IMR-90 (cell line): ENCODE results near the gene PBX4. TPM values are rescaled to one million over a fixed set of nuclear protein-coding genes. Genes with fewer than 3 reads are reported as not detected.
"Not testable (repeated sequence)": the region's sequence is repeated elsewhere in the genome, so short reads cannot be mapped to it uniquely, and the experiment has no call there.

Experiments
- ATAC-seq: fragments of 200-7000 bp; cut with Tn5 transposase; 2 replicates; pipeline ENCODE4 v1.9.1; 2020; ENCODE audit warnings: low read depth, mild to moderate bottlenecking, moderate library complexity
- Bru-seq: library from RNA; stranded (reverse); fragments of 400-500 nt; gene quantifications from one replicate; lab custom pipeline; 2021; lab: Mats Ljungman, UMichigan
- BruChase-seq, 2 experiments: library from RNA; stranded (reverse); fragments of 400-500 nt; gene quantifications; one replicate each; lab custom pipeline; 2021; lab: Mats Ljungman, UMichigan
- BruUV-seq: library from RNA; stranded (reverse); fragments of 400-500 nt; replicated peaks from 2 replicates; lab custom pipeline; 2021; lab: Mats Ljungman, UMichigan
- CTCF ChIA-PET: fragments of 300-600 bp; formaldehyde crosslinking; extraction: SDS; loops from one replicate; lab custom pipeline; 2021; ENCODE audit warnings: antibody characterized with exemption; lab: Yijun Ruan, JAX
- POLR2A ChIA-PET: fragments of 300-600 bp; sonication (Branson Sonifier 250); formaldehyde crosslinking; loops from one replicate; lab custom pipeline; 2022; ENCODE audit warnings: antibody characterized with exemption; ENCODE audit not compliant: unreplicated experiment; lab: Charles Lee
- DNase-seq: peaks from one replicate; pipeline ENCODE4 v3.0.0; 2013
- H2AFZ ChIP-seq: replicated peaks from 2 replicates; pipeline ENCODE3; 2013; ENCODE audit warnings: low read length, mild to moderate bottlenecking; ENCODE audit not compliant: poor library complexity
- H2AK5ac ChIP-seq: 2 replicates; pipeline ENCODE4 v1.6.1; 2013; ENCODE audit warnings: low read depth, low read length, inconsistent platforms
- H2AK9ac ChIP-seq: replicated peaks from 2 replicates; pipeline ENCODE3; 2013; ENCODE audit warnings: mild to moderate bottlenecking, low read depth, low read length, moderate library complexity; ENCODE audit not compliant: poor library complexity
- H2BK120ac ChIP-seq: 2 replicates; pipeline ENCODE4 v1.6.1; 2013; ENCODE audit warnings: low read depth, low read length, inconsistent platforms
- H2BK15ac ChIP-seq: 3 replicates; pipeline ENCODE4 v1.6.1; 2013; ENCODE audit warnings: low read depth, low read length, inconsistent platforms
- H2BK20ac ChIP-seq: 2 replicates; pipeline ENCODE4 v1.6.1; 2013; ENCODE audit warnings: low read depth, mild to moderate bottlenecking, inconsistent platforms, low read length, moderate library complexity
- H2BK5ac ChIP-seq: 2 replicates; pipeline ENCODE4 v1.6.1; 2013; ENCODE audit warnings: mild to moderate bottlenecking, low read depth, low read length, inconsistent platforms; ENCODE audit not compliant: poor library complexity, severe bottlenecking
- H3K14ac ChIP-seq: replicated peaks from 2 replicates; pipeline ENCODE4 v1.6.1; 2013; ENCODE audit warnings: low read depth, low read length, inconsistent platforms
- H3K18ac ChIP-seq: 2 replicates; pipeline ENCODE4 v1.6.1; 2013; ENCODE audit warnings: low read depth, low read length, control low read depth
- H3K23ac ChIP-seq: 2 replicates; pipeline ENCODE4 v1.6.1; 2013; ENCODE audit warnings: low read depth, low read length, inconsistent platforms
- H3K27ac ChIP-seq: 2 replicates; pipeline ENCODE4 v1.5.1; 2013; ENCODE audit warnings: mild to moderate bottlenecking, control low read depth, low read length; ENCODE audit not compliant: insufficient read depth
- H3K27me3 ChIP-seq: 2 replicates; pipeline ENCODE4 v1.6.1; 2013; ENCODE audit warnings: low read length; ENCODE audit not compliant: control insufficient read depth, insufficient read depth
- H3K36me3 ChIP-seq: 2 replicates; pipeline ENCODE4 v1.6.1; 2013; ENCODE audit warnings: low read length, mixed read lengths; ENCODE audit not compliant: control insufficient read depth, insufficient read depth
- H3K4ac ChIP-seq: 2 replicates; pipeline ENCODE4 v1.6.1; 2013; ENCODE audit warnings: low read depth, low read length, inconsistent platforms
- H3K4me1 ChIP-seq: 2 replicates; pipeline ENCODE4 v1.6.1; 2013; ENCODE audit warnings: low read length, mixed read lengths; ENCODE audit not compliant: control insufficient read depth, insufficient read depth
- H3K4me2 ChIP-seq: 2 replicates; pipeline ENCODE4 v1.6.1; 2013; ENCODE audit warnings: low read depth, mild to moderate bottlenecking, control low read depth, low read length, moderate library complexity
- H3K4me3 ChIP-seq: 2 replicates; pipeline ENCODE4 v1.5.1; 2013; ENCODE audit warnings: low read depth, mild to moderate bottlenecking, control low read depth, low read length, moderate library complexity; ENCODE audit not compliant: insufficient read depth
- H3K56ac ChIP-seq: 2 replicates; pipeline ENCODE4 v1.6.1; 2013; ENCODE audit warnings: low read length, inconsistent platforms; ENCODE audit not compliant: insufficient read depth; ENCODE audit errors: extremely low read depth
- H3K79me1 ChIP-seq, 2 experiments: 2 replicates each; pipeline ENCODE4 v1.6.1; 2013; ENCODE audit warnings: low read length in 2 of 2, inconsistent platforms in 1 of 2, low read depth in 1 of 2
- H3K9ac ChIP-seq: 2 replicates; pipeline ENCODE4 v1.6.1; 2013; ENCODE audit warnings: low read depth, low read length, control low read depth
- H3K9me1 ChIP-seq: 2 replicates; pipeline ENCODE4 v1.6.1; 2013; ENCODE audit warnings: low read length, inconsistent platforms; ENCODE audit not compliant: insufficient read depth
- H3K9me3 ChIP-seq: 2 replicates; pipeline ENCODE4 v1.6.1; 2013; ENCODE audit warnings: low read length; ENCODE audit not compliant: control insufficient read depth, insufficient read depth
- H4K20me1 ChIP-seq: 2 replicates; pipeline ENCODE4 v1.6.1; 2013; ENCODE audit warnings: low read length, inconsistent platforms; ENCODE audit not compliant: insufficient read depth
- H4K5ac ChIP-seq: 2 replicates; pipeline ENCODE4 v1.6.1; 2013; ENCODE audit warnings: mild to moderate bottlenecking, low read depth, low read length, control low read depth
- H4K8ac ChIP-seq, 2 experiments: 2 replicates each; pipeline ENCODE4 v1.6.1; 2013; ENCODE audit warnings: low read depth in 2 of 2, low read length in 2 of 2, control low read depth in 1 of 2, inconsistent platforms in 1 of 2
- H4K91ac ChIP-seq: 2 replicates; pipeline ENCODE4 v1.6.1; 2013; ENCODE audit warnings: low read depth, low read length, inconsistent platforms; ENCODE audit not compliant: insufficient read depth
- CEBPB ChIP-seq: IDR thresholded peaks from 2 replicates; pipeline ENCODE4 v1.6.1; 2012; ENCODE audit warnings: low read depth, low read length, improper control_type of control experiment
- MAZ ChIP-seq: IDR thresholded peaks from 2 replicates; pipeline ENCODE4 v1.6.1; 2012; ENCODE audit warnings: low read depth, mild to moderate bottlenecking, low read length, improper control_type of control experiment, moderate library complexity, borderline replicate concordance
- POLR2A ChIP-seq: IDR thresholded peaks from 2 replicates; pipeline ENCODE4 v1.6.1; 2012; ENCODE audit warnings: mild to moderate bottlenecking, low read depth, low read length
- WGBS, 2 experiments: methylation state at CpG; one replicate each; pipeline versions ENCODE4 v1.1.5 to v1.1.7; 2013; ENCODE audit warnings: missing lambda C conversion rate in 2 of 2; ENCODE audit not compliant: insufficient read length in 1 of 2; ENCODE audit errors: extremely low coverage in 2 of 2; 5-methylcytosine and 5-hydroxymethylcytosine counted together
- dilution Hi-C: fragments of 300-500 bp; cut with HindIII; formaldehyde crosslinking; loops from one replicate; pipeline ENCODE4 v1.14.3; 2018; ENCODE audit warnings: low sequenced_read_pairs; ENCODE audit not compliant: unreplicated experiment
- in situ Hi-C: fragments of 300-500 bp; cut with MboI; formaldehyde crosslinking; loops from 3 replicates; pipeline ENCODE4 v1.14.3; 2019; ENCODE audit warnings: low sequenced_read_pairs, inconsistent platforms, mixed read lengths
- intact Hi-C: fragments of 100-400 bp; cut with micrococcal nuclease; formaldehyde crosslinking; loops from 2 replicates; pipeline ENCODE4 v1.10.0; 2022
- long read RNA-seq: library from polyadenylated mRNA; unstranded; transcript quantifications from one replicate; pipeline ENCODE4 v2.0.0, GENCODE V29; 2021; ENCODE audit not compliant: unreplicated experiment
- polyA plus RNA-seq, 3 experiments: library from polyadenylated mRNA; depleted of rRNA; stranded (reverse); fragments of >200 nt; gene quantifications; 2 replicates each; pipeline ENCODE4 v1.2.3, GENCODE V29; 2012; ENCODE audit warnings: low replicate concordance in 1 of 3
- total RNA-seq: library from RNA; depleted of rRNA; stranded (reverse); fragments of >200 nt; gene quantifications from 2 replicates; pipeline ENCODE4 v1.2.3, GENCODE V29; 2012; rRNA removed

PBX4 gene
- total RNA-seq, result 0.90 and 1.4 TPM in 2 replicates
- 2.8 and 2.9 TPM in 2 replicates for polyA plus RNA-seq (2012; rRNA removed)
- 1.8 TPM in 2 replicates for polyA plus RNA-seq (2012; cell fraction: cytosol; rRNA removed)
- 16.5 and 21.4 TPM in 2 replicates for polyA plus RNA-seq (2012; cell fraction: nucleus; rRNA removed; ENCODE audit: low replicate concordance)
- percentile 44 among the genes with signal in this experiment for Bru-seq, nascent RNA
- BruChase-seq, experiment 1, labeled RNA remaining after a 6-hour chase, result percentile 52 among the genes with signal in this experiment
- BruChase-seq, experiment 2, labeled RNA remaining after a 2-hour chase, result percentile 48 among the genes with signal in this experiment
- long read RNA-seq, result 0 reads

- Histone ChIP-seq H3K4me2 (peak within 1 kb of the TSS; percentile 99), H3K27ac (peak within 1 kb of the TSS; percentile 23; the same call in 1 of the 2 replicates), H2BK20ac (no peak within 1 kb of the TSS), H2BK15ac (no peak within 1 kb of the TSS), H3K4me1 (peaks cover 7% of the 10 kb centered on the region), H4K20me1 (no peaks in the 10 kb centered on the region), H3K23ac (peak within 1 kb of the TSS; percentile 90), H3K9ac (peak within 1 kb of the TSS; percentile 55), H3K36me3 (no peaks in the 10 kb centered on the region), H3K79me1 (peaks cover 11 to 14% of the 10 kb centered on the region in 2 experiments; a peak in 3 of 4 replicates), H3K14ac (peak within 1 kb of the TSS; percentile 73), H3K27me3 (no peaks in the 10 kb centered on the region), H4K91ac (no peak within 1 kb of the TSS), H3K9me1 (peaks cover 10% of the 10 kb centered on the region; the same call in 1 of the 2 replicates), H3K56ac (no peak within 1 kb of the TSS), H2BK120ac (no peak within 1 kb of the TSS), H2BK5ac (no peak within 1 kb of the TSS), H2AK9ac (peak within 1 kb of the TSS; percentile 96), H2AK5ac (0 out of 2 replicates have a peak within 1 kb of the TSS, but pooled peaks have one; percentile 31), H3K4ac (peak within 1 kb of the TSS; percentile 45; the same call in 1 of the 2 replicates), H3K9me3 (no peaks in the 10 kb centered on the region), H4K8ac (peak within 1 kb of the TSS in 1 of 2 experiments; percentile 43; a peak in 1 of 4 replicates), H4K5ac (no peak within 1 kb of the TSS), H2AFZ (peak within 1 kb of the TSS; percentile 95), H3K4me3 (peak within 1 kb of the TSS; percentile 65), H3K18ac (no peak within 1 kb of the TSS)
- in situ Hi-C loops, result no loop called here
- intact Hi-C loops, result loop anchor here (5.0 kb wide), 1 partner anchor 51 kb away; no protein-coding TSS in a partner anchor
- ChIA-PET CTCF (interaction anchor here (0.6 kb wide), 1 partner anchor 64 kb away, joined by 3 read pairs; no protein-coding TSS in a partner anchor), POLR2A (interaction anchor here (0.6 kb wide), 1 partner anchor 20 kb away, joined by 4 read pairs; no protein-coding TSS in a partner anchor)
- ATAC-seq, result peak; percentile 100
- no TSS peak for BruUV-seq
- WGBS, 2 experiments, result 4% methylated on average over 25 of the region's 80 CpGs; no CpG with 5 or more reads in 1 of the 2 experiments
- peak; percentile 82 for DNase-seq
- TF ChIP-seq POLR2A (0 out of 2 replicates have a peak, but pooled peaks have one; percentile 26), MAZ (0 out of 2 replicates have a peak, but pooled peaks have one; percentile 13), CEBPB (no peak)
- dilution Hi-C loops, result no loop called here
These were observed at the start of gene PBX4 for GRCh38 chr19:19618219-19619051. PBX4 (minus strand) TSS chr19:19618687; CDS start chr19:19618629, 58 bp downstream.

- H2BK120ac ChIP-seq, H3K4ac ChIP-seq, H2BK15ac ChIP-seq, H3K27me3 ChIP-seq, H3K4me2 ChIP-seq, H2AK9ac ChIP-seq, H3K18ac ChIP-seq, H4K91ac ChIP-seq, ATAC-seq, H3K56ac ChIP-seq, BruUV-seq, intact Hi-C loops, DNase-seq, H2AK5ac ChIP-seq, POLR2A ChIA-PET, H3K4me3 ChIP-seq, H4K5ac ChIP-seq, H2AFZ ChIP-seq, H3K9me3 ChIP-seq, H3K23ac ChIP-seq, H4K8ac ChIP-seq, in situ Hi-C loops, H3K27ac ChIP-seq, H2BK20ac ChIP-seq, H3K36me3 ChIP-seq, dilution Hi-C loops, H2BK5ac ChIP-seq, H3K9ac ChIP-seq, H3K14ac ChIP-seq: not testable (repeated sequence)
- peaks cover 22% of the 10 kb centered on the region for H4K20me1 ChIP-seq
- peaks cover 23 to 37% of the 10 kb centered on the region in 2 experiments for H3K79me1 ChIP-seq
- WGBS, 2 experiments, result 96% methylated on average over 10 of the region's 22 CpGs; no CpG with 5 or more reads in 1 of the 2 experiments
- H3K4me1 ChIP-seq, result peaks cover 12% of the 10 kb centered on the region
- peaks cover 19% of the 10 kb centered on the region for H3K9me1 ChIP-seq
- CTCF ChIA-PET, result interaction anchor here (0.7 kb wide), 1 partner anchor 1419 kb away, joined by 3 read pairs; no protein-coding TSS in a partner anchor
These were observed 47.0 kb upstream of the PBX4 start for GRCh38 chr19:19665420-19665948.
